Chondrocyte (in vitro differentiated cells): ENCODE results near the gene ACAP2. TPM values are rescaled to one million over a fixed set of nuclear protein-coding genes. Genes with fewer than 3 reads are reported as not detected.
"Not testable (repeated sequence)": the region's sequence is repeated elsewhere in the genome, so short reads cannot be mapped to it uniquely, and the experiment has no call there.

Source experiments
- DNase-seq: peaks from one replicate; pipeline ENCODE4 v3.0.0; 2021; ENCODE audit warnings: mixed read lengths, low spot score
- H3K27ac Mint-ChIP-seq: one replicate; pipeline ENCODE4 v1.8.0; 2021; ENCODE audit warnings: mild to moderate bottlenecking, moderate library complexity, mixed read lengths; ENCODE audit not compliant: unreplicated experiment
- H3K27me3 Mint-ChIP-seq: 2 replicates; pipeline ENCODE4 v1.8.0; 2021; ENCODE audit warnings: low read depth, mixed read lengths
- H3K36me3 Mint-ChIP-seq: 2 replicates; pipeline ENCODE4 v1.8.0; 2021; ENCODE audit warnings: low read depth, mixed read lengths
- H3K4me1 Mint-ChIP-seq: 2 replicates; pipeline ENCODE4 v1.8.0; 2021; ENCODE audit warnings: low read depth, mild to moderate bottlenecking, mixed read lengths
- H3K4me3 Mint-ChIP-seq: one replicate; pipeline ENCODE4 v1.8.0; 2021; ENCODE audit warnings: mild to moderate bottlenecking, moderate library complexity, mixed read lengths; ENCODE audit not compliant: unreplicated experiment
- H3K9me3 Mint-ChIP-seq: 2 replicates; pipeline ENCODE4 v1.8.0; 2021; ENCODE audit warnings: low read depth, mixed read lengths
- CTCF ChIP-seq: fragments of 200-600 bp; sonication (generic); IDR thresholded peaks from 2 replicates; pipeline ENCODE4 v1.5.0; 2021; ENCODE audit warnings: antibody characterized with exemption, mild to moderate bottlenecking, moderate library complexity
- total RNA-seq: library from RNA; stranded (reverse); gene quantifications from 3 replicates; pipeline ENCODE4 v1.2.1, GENCODE V29; 2021

ACAP2 gene
- total RNA-seq, 1 donor from 2014 or later: 43.3 TPM

GRCh38 chr3:195403244-195403643 lies 39.6 kb downstream of the ACAP2 start:
- no peak for DNase-seq
- Mint-ChIP-seq H3K27me3 (no peaks in the 10 kb centered on the region), H3K4me3 (no peak overlapping the region), H3K4me1 (peaks cover 5% of the 10 kb centered on the region), H3K9me3 (no peaks in the 10 kb centered on the region), H3K36me3 (no peaks in the 10 kb centered on the region), H3K27ac (no peak overlapping the region)
- no peak for TF ChIP-seq CTCF

- Mint-ChIP-seq H3K4me3 (no peak overlapping the region), H3K9me3 (no peaks in the 10 kb centered on the region), H3K4me1 (peaks cover 13% of the 10 kb centered on the region), H3K36me3 (no peaks in the 10 kb centered on the region), H3K27ac (no peak overlapping the region), H3K27me3 (no peaks in the 10 kb centered on the region)
- no peak for TF ChIP-seq CTCF
- DNase-seq: no peak
Observed at GRCh38 chr3:195401943-195402342, 40.9 kb downstream of the ACAP2 start.

- not testable (repeated sequence) for H3K27ac Mint-ChIP-seq, H3K9me3 Mint-ChIP-seq, H3K27me3 Mint-ChIP-seq, H3K36me3 Mint-ChIP-seq, H3K4me3 Mint-ChIP-seq, DNase-seq
- H3K4me1 Mint-ChIP-seq: peaks cover 20% of the 10 kb centered on the region
Observed at GRCh38 chr3:195398460-195398859, 44.4 kb downstream of the ACAP2 start.

GRCh38 chr3:195397524-195397923 lies 45.3 kb downstream of the ACAP2 start:
- TF ChIP-seq CTCF: no peak
- DNase-seq: no peak
- Mint-ChIP-seq H3K36me3 (no peaks in the 10 kb centered on the region), H3K4me1 (peaks cover 20% of the 10 kb centered on the region), H3K4me3 (no peak overlapping the region), H3K27ac (no peak overlapping the region), H3K27me3 (no peaks in the 10 kb centered on the region), H3K9me3 (no peaks in the 10 kb centered on the region)

- Mint-ChIP-seq H3K4me3 (no peak overlapping the region), H3K9me3 (no peaks in the 10 kb centered on the region), H3K27me3 (no peaks in the 10 kb centered on the region), H3K27ac (no peak overlapping the region), H3K36me3 (no peaks in the 10 kb centered on the region), H3K4me1 (peaks cover 18% of the 10 kb centered on the region)
- no peak for TF ChIP-seq CTCF
- no peak for DNase-seq
Observed at GRCh38 chr3:195395208-195395816, 47.5 kb downstream of the ACAP2 start.

- H3K36me3 Mint-ChIP-seq: no peaks in the 10 kb centered on the region
- H3K27me3 Mint-ChIP-seq: no peaks in the 10 kb centered on the region
- H3K27ac Mint-ChIP-seq: no peak overlapping the region
- DNase-seq: no peak
- H3K9me3 Mint-ChIP-seq: no peaks in the 10 kb centered on the region
- TF ChIP-seq CTCF: no peak
- H3K4me3 Mint-ChIP-seq: no peak overlapping the region
- peaks cover 18% of the 10 kb centered on the region for H3K4me1 Mint-ChIP-seq
Observed at GRCh38 chr3:195394700-195395099, 48.1 kb downstream of the ACAP2 start.
